Panc1 (cell line): Measurements from ENCODE around the gene RYR3. TPM values are rescaled to one million over a fixed set of nuclear protein-coding genes. Genes with fewer than 3 reads are reported as not detected.

Source experiments
- ATAC-seq: fragments of 200-7000 bp; cut with Tn5 transposase; 2 replicates; pipeline ENCODE4 v1.9.1; 2020; ENCODE audit warnings: mild to moderate bottlenecking, moderate library complexity
- BruUV-seq: library from RNA; stranded (reverse); fragments of 400-500 nt; replicated peaks from 2 replicates; lab custom pipeline; 2021; lab: Mats Ljungman, UMichigan
- CTCF ChIA-PET: fragments of 300-600 bp; sonication (Branson Sonifier 250); formaldehyde crosslinking; loops from one replicate; lab custom pipeline; 2022; ENCODE audit warnings: antibody characterized with exemption; lab: Charles Lee
- POLR2A ChIA-PET: fragments of 300-600 bp; sonication (Branson Sonifier 250); formaldehyde crosslinking; loops from one replicate; lab custom pipeline; 2022; ENCODE audit warnings: antibody characterized with exemption; lab: Charles Lee
- DNase-seq: peaks from one replicate; pipeline ENCODE4 v3.0.0-alpha.2; 2010; ENCODE audit warnings: low read depth, low spot score
- H3K27ac ChIP-seq: 2 replicates; pipeline ENCODE4 v1.5.1; 2011; ENCODE audit warnings: mild to moderate bottlenecking, low read length, inconsistent platforms
- H3K27me3 ChIP-seq: fragments of 200-500 bp; sonication (Bioruptor generic); 2 replicates; pipeline ENCODE4 v1.6.0; 2014; ENCODE audit warnings: low read length, inconsistent platforms; ENCODE audit not compliant: control insufficient read depth, insufficient read depth
- H3K36me3 ChIP-seq: fragments of 200-500 bp; sonication (Bioruptor generic); 2 replicates; pipeline ENCODE4 v1.5.1; 2014; ENCODE audit warnings: inconsistent platforms, mild to moderate bottlenecking, low read length, moderate library complexity; ENCODE audit not compliant: control insufficient read depth, insufficient read depth
- H3K4me1 ChIP-seq: 2 replicates; pipeline ENCODE4 v1.5.1; 2011; ENCODE audit warnings: inconsistent platforms, mild to moderate bottlenecking, low read length, moderate library complexity; ENCODE audit not compliant: control insufficient read depth, insufficient read depth
- H3K4me3 ChIP-seq, 2 experiments: 2 replicates each; pipeline ENCODE4 v1.5.1; 2011 to 2012; ENCODE audit warnings: low read depth in 2 of 2, low read length in 2 of 2, mild to moderate bottlenecking in 2 of 2, inconsistent platforms in 1 of 2, moderate library complexity in 1 of 2
- H3K9me3 ChIP-seq: fragments of 200-500 bp; sonication (Bioruptor generic); 2 replicates; pipeline ENCODE4 v1.5.1; 2014; ENCODE audit warnings: low read depth, mild to moderate bottlenecking, inconsistent platforms, low read length, moderate library complexity; ENCODE audit not compliant: control insufficient read depth, insufficient read depth
- POLR2AphosphoS5 ChIP-seq: IDR thresholded peaks from 2 replicates; pipeline ENCODE4 v1.6.1; 2012; ENCODE audit warnings: mild to moderate bottlenecking, low read depth, low read length, moderate library complexity
- REST ChIP-seq, 2 experiments: IDR thresholded peaks; 2 replicates each; pipeline ENCODE4 v1.6.1; 2011 to 2012; ENCODE audit warnings: low read depth in 2 of 2, control low read depth in 1 of 2, low read length in 1 of 2, mild to moderate bottlenecking in 1 of 2, moderate library complexity in 1 of 2; ENCODE audit not compliant: insufficient read depth in 1 of 2
- SIN3A ChIP-seq: IDR thresholded peaks from 2 replicates; pipeline ENCODE4 v1.6.1; 2012; ENCODE audit warnings: low read depth, mild to moderate bottlenecking, low read length, moderate library complexity, borderline replicate concordance; ENCODE audit not compliant: insufficient read depth
- TCF7L2 ChIP-seq: IDR thresholded peaks from 2 replicates; pipeline ENCODE4 v1.6.1; 2011; ENCODE audit warnings: mild to moderate bottlenecking, low read depth, low read length, inconsistent platforms
- in situ Hi-C: cut with HindIII; loops from 2 replicates; pipeline ENCODE4 v1.10.0; 2016; ENCODE audit warnings: low sequenced_read_pairs, low pct_unique_long_range_greater_than_20kb
- intact Hi-C: fragments of 100-400 bp; cut with micrococcal nuclease; formaldehyde crosslinking; loops from one replicate; pipeline ENCODE4 v1.10.0; 2022; ENCODE audit not compliant: unreplicated experiment
- total RNA-seq: library from RNA; stranded (reverse); gene quantifications from one replicate; pipeline ENCODE4 v1.2.1, GENCODE V29; 2021; ENCODE audit not compliant: unreplicated experiment
- TF ChIP-seq, protein P1 (sequence below): fragments of 450-650 bp; IDR thresholded peaks from 2 replicates; pipeline ENCODE4 v1.5.1; 2017; ENCODE audit warnings: mild to moderate bottlenecking

The RYR3 gene
- total RNA-seq, 1 experiment from 2014 or later = not detected

DNA sequence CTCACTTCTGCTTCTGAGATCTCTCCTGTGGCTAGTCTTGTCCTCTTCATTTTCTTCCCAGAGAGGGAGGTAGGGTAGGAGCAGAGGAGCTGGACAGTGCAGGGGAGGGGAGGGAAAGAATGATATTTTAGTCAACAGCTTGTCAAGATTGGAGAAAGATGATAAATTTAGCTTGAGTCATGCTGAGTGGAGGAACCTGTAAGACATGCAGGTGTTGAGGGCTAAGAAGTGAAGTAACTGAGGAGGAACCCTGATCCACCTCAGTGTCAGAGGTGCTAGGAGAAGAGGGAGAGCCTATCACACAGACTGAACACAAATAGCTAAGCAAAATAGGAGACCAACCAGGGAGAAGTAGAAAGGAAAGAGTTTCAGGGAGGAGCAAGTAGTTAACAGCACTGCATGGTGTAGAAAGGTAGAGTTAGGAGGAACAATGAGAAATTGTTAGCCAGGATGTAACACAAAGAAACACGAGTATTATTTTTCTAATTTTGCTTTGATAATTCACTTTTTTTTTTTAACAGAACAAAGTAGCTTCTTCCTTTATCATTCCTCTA lies 549.3 kb downstream of the RYR3 start:
- CTCF ChIA-PET = interaction anchor here (0.7 kb wide), 1 partner anchor 659 kb away, joined by 5 read pairs; no protein-coding TSS in a partner anchor
- Histone ChIP-seq H3K36me3 (no peaks in the 10 kb centered on the region), H3K27ac (no peak overlapping the region), H3K9me3 (no peaks in the 10 kb centered on the region), H3K27me3 (no peaks in the 10 kb centered on the region), H3K4me3 (no peak overlapping the region), H3K4me1 (no peaks in the 10 kb centered on the region)
- POLR2A ChIA-PET = no interaction called here
- TF ChIP-seq, protein P1, sequence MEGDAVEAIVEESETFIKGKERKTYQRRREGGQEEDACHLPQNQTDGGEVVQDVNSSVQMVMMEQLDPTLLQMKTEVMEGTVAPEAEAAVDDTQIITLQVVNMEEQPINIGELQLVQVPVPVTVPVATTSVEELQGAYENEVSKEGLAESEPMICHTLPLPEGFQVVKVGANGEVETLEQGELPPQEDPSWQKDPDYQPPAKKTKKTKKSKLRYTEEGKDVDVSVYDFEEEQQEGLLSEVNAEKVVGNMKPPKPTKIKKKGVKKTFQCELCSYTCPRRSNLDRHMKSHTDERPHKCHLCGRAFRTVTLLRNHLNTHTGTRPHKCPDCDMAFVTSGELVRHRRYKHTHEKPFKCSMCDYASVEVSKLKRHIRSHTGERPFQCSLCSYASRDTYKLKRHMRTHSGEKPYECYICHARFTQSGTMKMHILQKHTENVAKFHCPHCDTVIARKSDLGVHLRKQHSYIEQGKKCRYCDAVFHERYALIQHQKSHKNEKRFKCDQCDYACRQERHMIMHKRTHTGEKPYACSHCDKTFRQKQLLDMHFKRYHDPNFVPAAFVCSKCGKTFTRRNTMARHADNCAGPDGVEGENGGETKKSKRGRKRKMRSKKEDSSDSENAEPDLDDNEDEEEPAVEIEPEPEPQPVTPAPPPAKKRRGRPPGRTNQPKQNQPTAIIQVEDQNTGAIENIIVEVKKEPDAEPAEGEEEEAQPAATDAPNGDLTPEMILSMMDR = no peak
- TF ChIP-seq POLR2AphosphoS5 = no peak
- no peak for TF ChIP-seq REST (IDR thresholded peaks at IDR 0.05; ENCODE audit: insufficient read depth in 1 of 2, low read depth in 2 of 2, low read length in 1 of 2)
- no peak for TF ChIP-seq TCF7L2
- TF ChIP-seq SIN3A = no peak
- DNase-seq (no peak), ATAC-seq (no peak)
- BruUV-seq = no TSS peak
- intact Hi-C loops = no loop called here
- in situ Hi-C loops = no loop called here

- H3K36me3 ChIP-seq = no peaks in the 10 kb centered on the region
- ATAC-seq (peak; percentile 51; the same call in 1 of the 2 replicates), DNase-seq (no peak)
- no peak overlapping the region for H3K27ac ChIP-seq
- no TSS peak for BruUV-seq
- no peak overlapping the region for H3K4me3 ChIP-seq
- H3K9me3 ChIP-seq = no peaks in the 10 kb centered on the region
- no peaks in the 10 kb centered on the region for H3K27me3 ChIP-seq
- ChIA-PET POLR2A (no interaction called here), CTCF (interaction anchor here (0.7 kb wide), 1 partner anchor 660 kb away, joined by 5 read pairs; no protein-coding TSS in a partner anchor)
- TF ChIP-seq SIN3A = no peak
- no peak for TF ChIP-seq TCF7L2
- TF ChIP-seq, protein P1 = no peak
- no peak for TF ChIP-seq REST (IDR thresholded peaks at IDR 0.05; ENCODE audit: insufficient read depth in 1 of 2, low read depth in 2 of 2, low read length in 1 of 2)
- no peak for TF ChIP-seq POLR2AphosphoS5
- intact Hi-C loops (no loop called here), in situ Hi-C loops (no loop called here)
- no peaks in the 10 kb centered on the region for H3K4me1 ChIP-seq
Observed at GRCh38 chr15:33860754-33861153, 550.0 kb downstream of the RYR3 start.
